HUES6 (cell line): ENCODE results near the gene METTL9.
"Not testable (repeated sequence)": the region's sequence is repeated elsewhere in the genome, so short reads cannot be mapped to it uniquely, and the experiment has no call there.

ENCODE experiments used
- H3K27ac ChIP-seq: 2 replicates; pipeline ENCODE4 v1.7.0; 2013; ENCODE audit warnings: low read depth, mild to moderate bottlenecking, low read length, inconsistent platforms
- H3K27me3 ChIP-seq: 2 replicates; pipeline ENCODE4 v1.6.1; 2013; ENCODE audit warnings: low read length; ENCODE audit not compliant: control insufficient read depth, insufficient read depth
- H3K36me3 ChIP-seq: 2 replicates; pipeline ENCODE4 v1.6.1; 2013; ENCODE audit warnings: low read length; ENCODE audit not compliant: control insufficient read depth, insufficient read depth
- H3K4me1 ChIP-seq: 2 replicates; pipeline ENCODE4 v1.6.1; 2013; ENCODE audit warnings: low read length; ENCODE audit not compliant: control insufficient read depth, insufficient read depth
- H3K4me3 ChIP-seq: 2 replicates; pipeline ENCODE4 v1.5.1; 2013; ENCODE audit warnings: low read depth, low read length
- H3K9ac ChIP-seq: one replicate; pipeline ENCODE4 v1.6.1; 2013; ENCODE audit warnings: mild to moderate bottlenecking, low read length
- H3K9me3 ChIP-seq: 2 replicates; pipeline ENCODE4 v1.6.1; 2013; ENCODE audit warnings: low read depth, low read length; ENCODE audit not compliant: control insufficient read depth, insufficient read depth

Gene METTL9

GRCh38 chr16:21667575-21667974 is 68.2 kb downstream of the METTL9 start:
- peaks cover 3% of the 10 kb centered on the region; the same call in 1 of the 2 replicates for H3K27me3 ChIP-seq
- no peak overlapping the region for H3K4me3 ChIP-seq
- H3K4me1 ChIP-seq = peaks cover 10% of the 10 kb centered on the region
- H3K9me3 ChIP-seq = no peaks in the 10 kb centered on the region
- no peak overlapping the region for H3K27ac ChIP-seq
- no peaks in the 10 kb centered on the region for H3K36me3 ChIP-seq
- no peak overlapping the region for H3K9ac ChIP-seq

DNA sequence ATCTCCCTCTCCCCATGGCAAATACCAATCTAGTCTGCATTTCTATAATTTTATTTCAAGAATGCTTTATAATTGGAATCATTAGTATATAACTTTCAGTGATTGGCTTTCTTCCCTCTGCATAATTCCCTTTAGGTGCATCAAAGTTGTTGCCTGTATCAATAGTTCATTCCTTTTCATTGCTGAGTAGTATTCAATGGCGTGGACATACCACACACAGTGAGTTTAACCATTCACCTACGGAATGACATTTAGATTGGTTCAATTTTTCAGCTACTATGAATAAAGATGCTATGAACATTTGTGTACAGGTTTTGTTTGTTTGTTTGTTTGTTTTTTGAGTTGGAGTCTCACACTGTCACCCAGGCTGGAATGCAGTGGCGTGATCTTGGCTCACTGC is 74.1 kb downstream of the METTL9 start:
- Histone ChIP-seq H3K4me3 (no peak overlapping the region), H3K9ac (no peak overlapping the region), H3K27me3 (no peaks in the 10 kb centered on the region; the same call in 1 of the 2 replicates), H3K9me3 (0 out of 2 replicates have a peak, but pooled peaks cover 4% of the 10 kb centered on the region), H3K36me3 (no peaks in the 10 kb centered on the region), H3K4me1 (no peaks in the 10 kb centered on the region), H3K27ac (no peak overlapping the region)

- H3K27me3 ChIP-seq, H3K9me3 ChIP-seq, H3K27ac ChIP-seq, H3K4me3 ChIP-seq, H3K9ac ChIP-seq, H3K4me1 ChIP-seq, H3K36me3 ChIP-seq: not testable (repeated sequence)
These were observed 75.1 kb downstream of the METTL9 start for GRCh38 chr16:21674456-21674855.

- H3K27me3 ChIP-seq, H3K4me3 ChIP-seq, H3K4me1 ChIP-seq: not testable (repeated sequence)
These were observed 81.3 kb downstream of the METTL9 start for GRCh38 chr16:21680714-21681113.

DNA sequence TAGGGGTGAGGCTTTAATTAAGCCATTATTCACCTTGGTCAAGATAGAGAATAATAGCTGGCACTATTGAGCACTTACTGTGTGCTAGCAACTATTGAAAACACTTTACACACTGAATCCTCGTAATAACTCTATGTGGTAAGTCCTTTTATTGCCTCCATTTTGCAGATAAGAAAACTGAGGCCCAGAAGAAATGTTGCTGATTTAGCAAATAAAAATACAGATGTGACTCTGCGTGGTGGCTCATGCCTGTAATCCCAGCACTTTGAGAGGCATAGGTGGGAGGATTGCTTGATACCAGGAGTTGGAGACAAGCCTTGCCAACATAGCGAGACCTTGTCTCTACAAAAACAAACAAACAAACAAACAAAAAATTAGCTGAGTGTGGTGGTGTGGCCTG is 83.8 kb downstream of the METTL9 start:
- Histone ChIP-seq H3K27ac (no peak overlapping the region), H3K9ac (no peak overlapping the region), H3K27me3 (peaks cover 4% of the 10 kb centered on the region; the same call in 1 of the 2 replicates), H3K4me1 (no peaks in the 10 kb centered on the region), H3K9me3 (no peaks in the 10 kb centered on the region), H3K36me3 (no peaks in the 10 kb centered on the region), H3K4me3 (no peak overlapping the region)

More at GRCh38 chr16:21680714-21681113, 81.3 kb downstream of the METTL9 start:
- H3K9me3 ChIP-seq, H3K9ac ChIP-seq, H3K27ac ChIP-seq, H3K36me3 ChIP-seq: not testable (repeated sequence)

DNA sequence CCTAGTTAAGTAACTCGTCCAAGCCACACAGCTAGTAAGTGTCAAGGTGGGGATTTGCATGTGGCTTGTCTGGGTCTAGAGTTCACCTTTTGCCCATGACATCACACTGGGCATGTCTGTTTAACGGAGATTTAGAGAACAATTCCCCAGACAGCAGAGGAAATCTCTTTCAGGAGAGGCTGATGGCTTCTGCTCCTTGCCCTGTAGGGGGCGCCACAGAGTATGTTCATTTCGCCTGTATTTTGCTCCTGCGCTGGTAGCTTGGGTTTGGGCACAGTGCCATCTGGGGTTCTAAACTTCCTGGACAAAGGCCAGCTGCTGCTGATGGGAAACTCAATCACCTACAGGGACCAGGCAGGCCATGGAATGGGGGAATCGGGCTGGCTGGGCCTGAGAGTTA is 84.8 kb downstream of the METTL9 start:
- H3K4me3 ChIP-seq = no peak overlapping the region
- peaks cover 4% of the 10 kb centered on the region; the same call in 1 of the 2 replicates for H3K27me3 ChIP-seq
- no peaks in the 10 kb centered on the region for H3K36me3 ChIP-seq
- H3K4me1 ChIP-seq = no peaks in the 10 kb centered on the region
- no peak overlapping the region for H3K9ac ChIP-seq
- H3K9me3 ChIP-seq = peaks cover 4% of the 10 kb centered on the region; the same call in 1 of the 2 replicates
- no peak overlapping the region for H3K27ac ChIP-seq

- Histone ChIP-seq H3K27ac (no peak overlapping the region), H3K4me3 (no peak overlapping the region), H3K9ac (no peak overlapping the region), H3K4me1 (no peaks in the 10 kb centered on the region), H3K9me3 (peaks cover 4% of the 10 kb centered on the region; the same call in 1 of the 2 replicates), H3K27me3 (peaks cover 4% of the 10 kb centered on the region; the same call in 1 of the 2 replicates), H3K36me3 (no peaks in the 10 kb centered on the region)
These were observed 85.7 kb downstream of the METTL9 start for GRCh38 chr16:21685034-21685455.

- Histone ChIP-seq H3K4me1 (no peaks in the 10 kb centered on the region), H3K9me3 (peaks cover 4% of the 10 kb centered on the region; the same call in 1 of the 2 replicates), H3K9ac (no peak overlapping the region), H3K27me3 (no peaks in the 10 kb centered on the region), H3K36me3 (no peaks in the 10 kb centered on the region), H3K4me3 (no peak overlapping the region), H3K27ac (no peak overlapping the region)
These were observed 89.7 kb downstream of the METTL9 start for GRCh38 chr16:21689107-21689506.

GRCh38 chr16:21690967-21691366 is 91.6 kb downstream of the METTL9 start:
- H3K4me1 ChIP-seq, H3K9me3 ChIP-seq, H3K9ac ChIP-seq, H3K36me3 ChIP-seq, H3K27ac ChIP-seq, H3K4me3 ChIP-seq, H3K27me3 ChIP-seq: not testable (repeated sequence)

DNA sequence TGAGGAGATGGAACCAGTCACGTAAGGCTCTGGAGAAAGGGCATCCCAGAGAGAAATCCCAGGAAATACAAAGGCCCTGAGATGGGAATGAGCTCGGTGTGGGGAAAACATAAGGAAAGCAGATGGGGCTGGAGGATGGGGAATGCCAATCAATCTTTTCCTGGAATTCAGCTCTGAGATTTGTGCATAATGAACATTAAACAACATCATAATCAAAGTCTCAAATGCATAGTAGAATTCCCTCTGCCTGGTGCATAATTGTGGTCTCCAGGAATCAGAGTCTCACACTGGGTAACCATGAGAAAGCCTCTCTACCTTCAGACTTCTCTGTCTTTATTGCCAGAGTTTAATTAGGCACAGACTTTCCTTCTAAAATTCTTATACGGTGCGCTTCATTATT is 95.2 kb downstream of the METTL9 start:
- H3K36me3 ChIP-seq = no peaks in the 10 kb centered on the region
- H3K9me3 ChIP-seq = no peaks in the 10 kb centered on the region
- H3K27ac ChIP-seq = no peak overlapping the region
- H3K27me3 ChIP-seq = no peaks in the 10 kb centered on the region
- no peak overlapping the region for H3K9ac ChIP-seq
- H3K4me1 ChIP-seq = no peaks in the 10 kb centered on the region
- H3K4me3 ChIP-seq = no peak overlapping the region

GRCh38 chr16:21697032-21697431 is 97.7 kb downstream of the METTL9 start:
- H3K27ac ChIP-seq = no peak overlapping the region
- no peak overlapping the region for H3K9ac ChIP-seq
- H3K4me1 ChIP-seq = no peaks in the 10 kb centered on the region
- no peaks in the 10 kb centered on the region for H3K27me3 ChIP-seq
- no peaks in the 10 kb centered on the region for H3K36me3 ChIP-seq
- H3K9me3 ChIP-seq = no peaks in the 10 kb centered on the region
- no peak overlapping the region for H3K4me3 ChIP-seq
